ENCODE measurements around the gene DIP2C. TPM values are rescaled to one million over a fixed set of nuclear protein-coding genes. Genes with fewer than 3 reads are reported as not detected.

Gene DIP2C
- total and polyA plus RNA-seq, 2 donors (not counting 1 experiment from before 2014, with no cell fraction given): 1.3 to 1.9 TPM

- Histone ChIP-seq H3K4me3 (ENCODE audit: control extremely low read depth in 1 of 5, extremely low read depth in 1 of 5, insufficient read depth in 1 of 5, low read depth in 2 of 5, low read length in 4 of 5) (no peak overlapping the region), H3K9me3 (ENCODE audit: control extremely low read depth in 1 of 3, control insufficient read depth in 2 of 3, insufficient read depth in 1 of 3, low read length in 2 of 3) (peaks cover 0 to 6% (median 0%) of the 10 kb centered on the region in 3 donors), H4K20me1 (ENCODE audit: control insufficient read depth, insufficient read depth, low read length, poor library complexity, severe bottlenecking) (no peaks in the 10 kb centered on the region), H3K9ac (ENCODE audit: low read length) (no peak overlapping the region), H3K4me1 (ENCODE audit: control insufficient read depth in 2 of 2, insufficient read depth in 2 of 2, low read length in 2 of 2) (no peaks in the 10 kb centered on the region), H3K27ac (ENCODE audit: low read length in 2 of 2) (no peak overlapping the region), H2AFZ (ENCODE audit: insufficient read depth, low read depth, low read length, poor library complexity, severe bottlenecking) (no peak overlapping the region), H3K79me2 (ENCODE audit: control insufficient read depth, insufficient read depth, low read length) (no peaks in the 10 kb centered on the region), H3K27me3 (replicated peaks in 1 of 4; ENCODE audit: control extremely low read depth in 1 of 4, control insufficient read depth in 3 of 4, insufficient read depth in 4 of 4, low read length in 3 of 4) (peaks cover 0 to 3% (median 0%) of the 10 kb centered on the region in 4 experiments), H3K4me2 (replicated peaks; ENCODE audit: low read depth, low read length, poor library complexity, severe bottlenecking) (no peak overlapping the region), H3K36me3 (replicated peaks in 1 of 2; ENCODE audit: control extremely low read depth in 1 of 2, control insufficient read depth in 1 of 2, extremely low read depth in 1 of 2, insufficient read depth in 2 of 2, low read length in 1 of 2) (no peaks in the 10 kb centered on the region)
- intact Hi-C loops (cut with micrococcal nuclease): no loop called here
- DNase-seq: no peak
- H3K9me3 Mint-ChIP-seq (ENCODE audit: insufficient read depth): no peaks in the 10 kb centered on the region
- peaks cover 22% of the 10 kb centered on the region for H3K27me3 Mint-ChIP-seq
- 53% methylated on average over 3 of the region's 9 CpGs for WGBS (ENCODE audit: insufficient coverage)
- ATAC-seq (ENCODE audit: low read depth): no peak
- ChIA-PET POLR2A (no interaction called here), CTCF (no interaction called here)
- H3K4me1 Mint-ChIP-seq: peaks cover 2% of the 10 kb centered on the region
- H3K4me3 Mint-ChIP-seq: no peak overlapping the region
- H3K27ac Mint-ChIP-seq: no peak overlapping the region
- TF ChIP-seq CTCF (IDR thresholded peaks at IDR 0.05) (no peak), EZH2 (IDR thresholded peaks at IDR 0.05; ENCODE audit: borderline replicate concordance, insufficient read depth, low read depth, low read length, poor library complexity, severe bottlenecking) (no peak)
Measured at GRCh38 chr10:474946-475345, 214.5 kb downstream of the DIP2C start.

GRCh38 chr10:474406-474805 lies 215.1 kb downstream of the DIP2C start:
- Histone ChIP-seq H3K36me3 (replicated peaks in 1 of 2; ENCODE audit: control extremely low read depth in 1 of 2, control insufficient read depth in 1 of 2, extremely low read depth in 1 of 2, insufficient read depth in 2 of 2, low read length in 1 of 2) (no peaks in the 10 kb centered on the region), H4K20me1 (ENCODE audit: control insufficient read depth, insufficient read depth, low read length, poor library complexity, severe bottlenecking) (no peaks in the 10 kb centered on the region), H3K4me1 (ENCODE audit: control insufficient read depth in 2 of 2, insufficient read depth in 2 of 2, low read length in 2 of 2) (no peaks in the 10 kb centered on the region), H3K27me3 (replicated peaks in 1 of 4; ENCODE audit: control extremely low read depth in 1 of 4, control insufficient read depth in 3 of 4, insufficient read depth in 4 of 4, low read length in 3 of 4) (peaks cover 0 to 3% (median 0%) of the 10 kb centered on the region in 4 experiments), H2AFZ (ENCODE audit: insufficient read depth, low read depth, low read length, poor library complexity, severe bottlenecking) (no peak overlapping the region), H3K9ac (ENCODE audit: low read length) (no peak overlapping the region), H3K79me2 (ENCODE audit: control insufficient read depth, insufficient read depth, low read length) (no peaks in the 10 kb centered on the region), H3K4me3 (ENCODE audit: control extremely low read depth in 1 of 5, extremely low read depth in 1 of 5, insufficient read depth in 1 of 5, low read depth in 2 of 5, low read length in 4 of 5) (no peak overlapping the region), H3K27ac (ENCODE audit: low read length in 2 of 2) (no peak overlapping the region), H3K4me2 (replicated peaks; ENCODE audit: low read depth, low read length, poor library complexity, severe bottlenecking) (no peak overlapping the region), H3K9me3 (ENCODE audit: control extremely low read depth in 1 of 3, control insufficient read depth in 2 of 3, insufficient read depth in 1 of 3, low read length in 2 of 3) (peaks cover 0 to 6% (median 0%) of the 10 kb centered on the region in 3 donors)
- ChIA-PET CTCF (no interaction called here), POLR2A (no interaction called here)
- DNase-seq (no peak), ATAC-seq (ENCODE audit: low read depth) (no peak)
- TF ChIP-seq EZH2 (IDR thresholded peaks at IDR 0.05; ENCODE audit: borderline replicate concordance, insufficient read depth, low read depth, low read length, poor library complexity, severe bottlenecking) (no peak), CTCF (IDR thresholded peaks at IDR 0.05) (no peak)
- H3K27me3 Mint-ChIP-seq: peaks cover 26% of the 10 kb centered on the region
- H3K4me3 Mint-ChIP-seq: no peak overlapping the region
- 91% methylated on average over 8 of the region's 12 CpGs for WGBS (ENCODE audit: insufficient coverage)
- H3K27ac Mint-ChIP-seq: no peak overlapping the region
- peaks cover 2% of the 10 kb centered on the region for H3K4me1 Mint-ChIP-seq
- intact Hi-C loops (cut with micrococcal nuclease): no loop called here
- no peaks in the 10 kb centered on the region for H3K9me3 Mint-ChIP-seq (ENCODE audit: insufficient read depth)
